ENCODE measurements around the gene TMEM72. TPM values are rescaled to one million over a fixed set of nuclear protein-coding genes. Genes with fewer than 3 reads are reported as not detected.

TMEM72 gene
- total RNA-seq, 1 experiment from 2014 or later = not detected

- BruUV-seq (replicated peaks) = no TSS peak
- no peaks in the 10 kb centered on the region for H3K79me2 ChIP-seq (ENCODE audit: insufficient read depth, low read length)
- no peak for TF ChIP-seq YY1 (IDR thresholded peaks at IDR 0.05; ENCODE audit: extremely low read depth, insufficient replicate concordance, low read depth, low read length)
- H3K36me3 ChIP-seq (ENCODE audit: control insufficient read depth in 1 of 2, insufficient read depth in 2 of 2, low read length in 2 of 2) = no peaks in the 10 kb centered on the region
- ATAC-seq = no peak
- ChIA-PET POLR2A (interaction anchor here (3.2 kb wide), 1 partner anchor 13 kb away, joined by 11 read pairs; the partner anchor contains the start of gene DEPP1), RAD21 (ENCODE audit: low non-redundant PET in 1 of 2, low total read pairs in 2 of 2, uncharacterized antibody in 2 of 2, unreplicated experiment in 2 of 2) (no interaction called here), CTCF (interaction anchor here (1.5 kb wide), 1 partner anchor 32 kb away, joined by 4 read pairs; no protein-coding TSS in a partner anchor)
- no peak overlapping the region for H3K27ac ChIP-seq (ENCODE audit: low read depth, low read length)
- H3K9me3 ChIP-seq (ENCODE audit: control insufficient read depth in 1 of 2, insufficient read depth in 1 of 2, low read depth in 1 of 2, low read length in 2 of 2) = no peaks in the 10 kb centered on the region
- H3K4me2 ChIP-seq (ENCODE audit: low read length) = no peak overlapping the region
- H3K9me2 ChIP-seq (ENCODE audit: insufficient read depth) = no peaks in the 10 kb centered on the region
- intact Hi-C loops (cut with micrococcal nuclease) = no loop called here
- no peak overlapping the region for H3K4me3 ChIP-seq (replicated peaks in 1 of 2; ENCODE audit: low read depth in 1 of 2, low read length in 2 of 2)
- no peak for DNase-seq (ENCODE audit: low read depth, low spot score)
- no peaks in the 10 kb centered on the region for H4K20me1 ChIP-seq (ENCODE audit: insufficient read depth)
- peaks cover 0 to 10% of the 10 kb centered on the region in 2 experiments; a peak in 2 of 4 replicates for H3K4me1 ChIP-seq (ENCODE audit: control insufficient read depth in 1 of 2, insufficient read depth in 2 of 2, low read length in 2 of 2)
- no peak overlapping the region for H2AFZ ChIP-seq (ENCODE audit: low read depth, low read length, poor library complexity, severe bottlenecking)
- H3K9ac ChIP-seq (ENCODE audit: low read length) = no peak overlapping the region
- H3K27me3 ChIP-seq (ENCODE audit: insufficient read depth, low read length) = no peaks in the 10 kb centered on the region
Observed at GRCh38 chr10:44965104-44965503, 54.0 kb downstream of the TMEM72 start.

DNA sequence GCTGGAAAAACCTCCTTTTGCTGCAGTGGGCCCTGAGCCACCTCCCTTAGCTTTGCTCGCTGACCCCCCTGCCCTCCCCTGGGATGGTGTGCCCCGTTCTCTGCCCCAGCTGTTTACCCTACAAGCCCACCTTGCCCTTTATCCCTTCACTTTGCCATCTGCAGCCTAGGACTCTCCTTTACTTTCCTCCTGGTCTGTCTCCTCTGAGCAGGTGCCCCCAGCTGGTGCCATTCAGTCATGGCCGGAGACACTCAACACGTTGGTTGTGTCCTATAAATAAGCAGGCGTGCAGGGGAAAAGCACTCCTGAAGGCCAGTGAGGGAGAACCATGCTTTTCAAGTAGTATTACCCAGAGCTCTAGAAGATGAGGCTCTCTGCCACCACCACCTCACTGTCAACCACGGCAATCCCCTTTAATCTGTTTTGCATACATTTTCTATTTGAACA, 54.5 kb downstream of the TMEM72 start:
- H2AFZ ChIP-seq (ENCODE audit: low read depth, low read length, poor library complexity, severe bottlenecking) = no peak overlapping the region
- no peak overlapping the region for H3K4me2 ChIP-seq (ENCODE audit: low read length)
- no peaks in the 10 kb centered on the region for H3K79me2 ChIP-seq (ENCODE audit: insufficient read depth, low read length)
- no peak overlapping the region for H3K4me3 ChIP-seq (replicated peaks in 1 of 2; ENCODE audit: low read depth in 1 of 2, low read length in 2 of 2)
- H3K9me3 ChIP-seq (ENCODE audit: control insufficient read depth in 1 of 2, insufficient read depth in 1 of 2, low read depth in 1 of 2, low read length in 2 of 2) = no peaks in the 10 kb centered on the region
- intact Hi-C loops (cut with micrococcal nuclease) = no loop called here
- H3K27me3 ChIP-seq (ENCODE audit: insufficient read depth, low read length) = no peaks in the 10 kb centered on the region
- no peak overlapping the region for H3K9ac ChIP-seq (ENCODE audit: low read length)
- H4K20me1 ChIP-seq (ENCODE audit: insufficient read depth) = no peaks in the 10 kb centered on the region
- BruUV-seq (replicated peaks) = no TSS peak
- ChIA-PET CTCF (interaction anchor here (1.5 kb wide), 1 partner anchor 33 kb away, joined by 4 read pairs; no protein-coding TSS in a partner anchor), POLR2A (interaction anchor here (3.2 kb wide), 1 partner anchor 13 kb away, joined by 11 read pairs; the partner anchor contains the start of gene DEPP1), RAD21 (ENCODE audit: low non-redundant PET in 1 of 2, low total read pairs in 2 of 2, uncharacterized antibody in 2 of 2, unreplicated experiment in 2 of 2) (no interaction called here)
- no peaks in the 10 kb centered on the region for H3K9me2 ChIP-seq (ENCODE audit: insufficient read depth)
- no peak overlapping the region for H3K27ac ChIP-seq (ENCODE audit: low read depth, low read length)
- H3K36me3 ChIP-seq (ENCODE audit: control insufficient read depth in 1 of 2, insufficient read depth in 2 of 2, low read length in 2 of 2) = no peaks in the 10 kb centered on the region
- TF ChIP-seq EZH2phosphoT487 (IDR thresholded peaks at IDR 0.05; ENCODE audit: borderline replicate concordance) (no peak), EGR1 (IDR thresholded peaks at IDR 0.05; ENCODE audit: low read depth) (no peak), POLR2A (IDR thresholded peaks at IDR 0.05; ENCODE audit: borderline replicate concordance, extremely low read depth, insufficient read depth, insufficient read length) (no peak), SRF (IDR thresholded peaks at IDR 0.05; ENCODE audit: low read depth) (no peak), ATF3 (IDR thresholded peaks at IDR 0.05) (no peak), FOSL1 (IDR thresholded peaks at IDR 0.05; ENCODE audit: low read depth) (no peak), ELF1 (IDR thresholded peaks at IDR 0.05; ENCODE audit: borderline replicate concordance, low read depth) (no peak), EZH2 (IDR thresholded peaks at IDR 0.05) (no peak), RAD21 (IDR thresholded peaks at IDR 0.05; ENCODE audit: low read depth) (no peak), SP1 (IDR thresholded peaks at IDR 0.05; ENCODE audit: low read depth) (no peak), JUND (IDR thresholded peaks at IDR 0.05) (no peak), TCF7L2 (IDR thresholded peaks at IDR 0.05; ENCODE audit: borderline replicate concordance, extremely low read depth, insufficient read depth, insufficient read length) (no peak), ZNF274 (IDR thresholded peaks at IDR 0.05; ENCODE audit: low read depth, low read length) (no peak), CEBPB (IDR thresholded peaks at IDR 0.05; ENCODE audit: low read depth) (no peak), CTCF (IDR thresholded peaks at IDR 0.05 in 2 of 3, conservative IDR thresholded peaks at IDR 0.05 in 1 of 3; ENCODE audit: borderline replicate concordance in 1 of 3, insufficient read depth in 1 of 3, low read depth in 2 of 3, low read length in 2 of 3) (no peak)
- ATAC-seq (no peak), DNase-seq (ENCODE audit: low read depth, low spot score) (no peak)
- H3K4me1 ChIP-seq (ENCODE audit: control insufficient read depth in 1 of 2, insufficient read depth in 2 of 2, low read length in 2 of 2) = peaks cover 0 to 9% of the 10 kb centered on the region in 2 experiments; a peak in 1 of 4 replicates

Data from HCT116 (cell line).